ENCODE data around the gene CLDN8.

GRCh38 chr21:30193201-30193600 lies 22.7 kb downstream of the CLDN8 start:
- no peak for TF ChIP-seq CTCF (IDR thresholded peaks at IDR 0.05 in 2 of 3, conservative IDR thresholded peaks at IDR 0.05 in 1 of 3; ENCODE audit: control insufficient read depth in 2 of 3, extremely low read depth in 1 of 3, insufficient read depth in 1 of 3, low read depth in 3 of 3, low read length in 3 of 3)
- no peak for TF ChIP-seq RAD21 (IDR thresholded peaks at IDR 0.05; ENCODE audit: insufficient read depth, low read depth, low read length)
- TF ChIP-seq ATF2 (IDR thresholded peaks at IDR 0.05; ENCODE audit: low read length): no peak
- TF ChIP-seq ZBTB11 (CRISPR knock-in tag; IDR thresholded peaks at IDR 0.05): no peak
- no peak for TF ChIP-seq REST (IDR thresholded peaks at IDR 0.05; ENCODE audit: low read depth, low read length)
- no peak for TF ChIP-seq MAX (IDR thresholded peaks at IDR 0.05; ENCODE audit: low read depth, low read length)
- no peak for TF ChIP-seq ZNF384 (IDR thresholded peaks at IDR 0.05; ENCODE audit: borderline replicate concordance, low read depth, low read length)
- TF ChIP-seq PKNOX1 (IDR thresholded peaks at IDR 0.05): no peak
- no peak for TF ChIP-seq NKRF (conservative IDR thresholded peaks at IDR 0.05)
- TF ChIP-seq NFXL1 (IDR thresholded peaks at IDR 0.05; ENCODE audit: borderline replicate concordance): no peak
- no peak for TF ChIP-seq CREB1 (IDR thresholded peaks at IDR 0.05; ENCODE audit: low read depth)
- TF ChIP-seq POLR2A (IDR thresholded peaks at IDR 0.05; ENCODE audit: low read depth, low read length): no peak
